A204.1 (cell line): Measurements from ENCODE around the gene HCN2.
"Not testable (repeated sequence)": the region's sequence is repeated elsewhere in the genome, so short reads cannot be mapped to it uniquely, and the experiment has no call there.

Experiments used
- FAIRE-seq: peaks from 2 replicates; lab custom pipeline; 2012; peaks lifted over from hg19 to GRCh38; lab: Jason Lieb, UNC

HCN2 gene

GRCh38 chr19:571566-571974, 18.1 kb upstream of the HCN2 start:
- FAIRE-seq = peak; percentile 25

- peak; percentile 70 for FAIRE-seq
These were observed 17.4 kb upstream of the HCN2 start, which contains the start of gene BSG for GRCh38 chr19:572140-572742. TSS of gene BSG (plus strand) at chr19:572596. CDS start at chr19:572635, 39 bp downstream.

DNA sequence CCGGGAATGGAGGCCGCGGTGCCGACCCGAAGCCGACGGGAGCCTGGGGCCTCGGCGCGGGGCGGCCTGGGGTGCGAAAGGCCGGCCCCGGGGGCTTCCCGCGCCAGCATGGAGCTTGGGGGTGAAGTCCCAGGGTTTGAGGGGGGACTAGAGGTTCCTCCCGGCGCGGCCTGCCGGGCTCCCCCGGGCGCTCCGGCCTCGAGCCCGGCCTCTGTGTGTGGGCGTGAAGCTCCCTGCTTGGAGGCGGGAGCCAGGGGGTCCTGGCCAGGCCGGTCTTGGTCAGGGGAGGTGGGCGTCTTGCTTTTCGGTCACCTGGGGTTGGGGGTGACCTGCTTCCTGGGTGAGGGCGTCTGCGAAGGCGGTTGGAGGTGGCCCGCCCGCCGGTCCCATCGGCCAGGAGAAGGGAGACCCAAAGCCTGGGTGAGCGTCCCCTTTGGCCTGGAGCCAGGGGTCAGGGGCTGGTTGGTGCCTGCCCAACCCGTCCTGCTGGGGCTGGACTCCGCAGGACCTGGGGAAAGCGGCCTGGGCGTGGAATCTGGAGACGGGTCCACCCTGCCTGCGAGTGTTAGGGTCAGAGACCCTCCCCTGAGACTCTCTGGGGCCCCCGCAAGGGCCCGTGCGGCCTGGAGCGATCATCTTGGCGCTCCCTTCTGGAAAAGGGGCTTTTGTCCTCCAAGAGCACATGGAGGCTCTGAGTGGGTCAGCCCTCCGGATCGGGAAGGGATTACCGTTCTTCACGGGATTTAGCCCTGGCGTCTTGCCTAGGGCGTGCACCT, 16.8 kb upstream of the HCN2 start:
- no peak for FAIRE-seq

DNA sequence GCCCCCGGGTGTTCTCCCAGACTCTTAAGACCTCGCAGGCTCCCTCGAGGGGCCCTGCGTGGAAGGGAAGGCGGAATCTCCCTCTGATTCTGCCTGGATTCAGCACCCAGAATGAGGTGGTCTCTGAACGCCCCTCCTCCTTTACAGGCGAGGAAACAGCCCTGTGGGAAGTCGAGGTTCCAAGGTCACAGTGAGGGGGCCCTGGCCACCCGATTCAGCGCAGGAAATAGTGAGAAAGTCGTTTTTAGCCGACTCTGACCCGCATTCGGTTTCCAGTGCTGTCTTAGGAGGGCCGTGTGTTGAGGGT, 16.2 kb upstream of the HCN2 start:
- no peak for FAIRE-seq

DNA sequence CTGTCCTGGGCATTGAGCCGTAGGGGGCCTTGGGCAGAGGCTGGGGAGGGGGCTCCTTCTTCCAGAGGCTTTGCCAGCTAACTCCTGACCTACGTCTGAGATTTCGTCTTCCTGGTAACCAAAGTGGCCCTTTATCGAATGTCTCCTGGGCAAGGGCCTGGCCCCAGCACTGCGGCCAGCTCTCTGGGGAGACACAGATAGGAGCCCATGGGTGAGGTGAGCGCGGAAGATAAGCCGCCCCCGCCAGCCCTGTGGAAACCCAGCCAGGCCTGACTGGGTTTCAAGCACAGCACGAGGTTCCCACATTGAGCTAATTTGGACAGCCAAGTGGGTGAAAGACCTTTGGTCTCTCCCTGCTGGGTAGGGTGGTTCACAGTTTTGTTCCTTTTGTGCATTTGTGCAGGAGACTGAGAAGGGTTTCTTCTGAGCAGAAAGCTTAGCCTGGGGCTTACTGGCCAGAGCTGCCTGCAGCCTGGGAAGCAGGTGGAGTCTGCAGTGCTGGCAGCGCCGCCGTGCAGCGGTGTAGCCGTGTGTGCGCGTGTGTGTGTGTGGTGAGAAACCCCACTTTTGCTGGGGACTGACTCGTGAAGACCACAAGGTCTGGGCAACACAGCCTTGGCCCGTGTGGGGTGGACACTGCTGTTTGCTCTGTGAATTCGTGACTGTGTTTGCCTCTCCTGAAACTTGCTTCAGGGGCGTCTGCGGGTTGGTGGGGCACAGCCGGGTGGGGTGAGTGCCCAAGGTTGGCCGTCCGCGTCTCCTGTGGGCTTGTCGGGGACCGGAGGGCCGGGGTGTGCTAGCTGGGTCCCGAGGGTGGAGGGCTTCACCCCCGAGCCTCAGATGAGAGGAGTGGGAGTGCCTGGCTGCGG, 14.8 kb upstream of the HCN2 start:
- FAIRE-seq = no peak

GRCh38 chr19:575527-576506, 13.9 kb upstream of the HCN2 start:
- FAIRE-seq = no peak

DNA sequence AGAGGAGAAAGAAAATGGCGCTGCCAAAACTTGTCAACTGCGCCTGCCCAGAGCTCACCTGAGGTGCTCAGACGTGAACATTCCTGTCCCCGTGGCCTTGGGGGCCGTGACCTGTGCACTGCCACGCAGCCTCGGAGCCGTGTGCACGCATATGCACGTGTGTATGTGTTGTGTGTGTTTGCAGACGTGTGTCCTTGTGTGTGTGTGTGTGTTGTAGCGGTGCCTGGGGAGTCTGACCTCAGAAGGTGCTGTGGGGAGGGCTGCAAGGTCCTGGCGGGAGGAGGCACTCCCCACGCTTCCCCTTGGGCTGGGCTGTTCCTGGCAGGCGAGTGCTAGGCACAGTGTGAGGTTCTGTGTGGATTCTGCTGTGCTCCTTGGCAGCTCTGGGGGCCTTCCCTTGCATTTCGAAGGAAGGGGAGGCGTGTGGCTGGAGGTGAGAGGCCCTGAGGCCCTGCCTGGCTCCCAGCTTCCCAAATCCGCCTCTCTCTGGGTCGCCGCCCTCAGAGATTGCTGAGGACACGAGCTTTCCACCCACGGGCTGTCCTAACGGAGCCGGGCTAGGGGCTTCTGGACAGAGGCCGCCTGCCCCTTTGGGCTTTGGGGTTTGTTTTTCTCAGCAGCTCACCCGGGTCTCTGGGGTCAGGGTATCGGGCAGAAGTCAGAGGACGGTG, 12.8 kb upstream of the HCN2 start:
- FAIRE-seq = no peak

GRCh38 chr19:577439-578392, 12.0 kb upstream of the HCN2 start:
- FAIRE-seq = no peak

DNA sequence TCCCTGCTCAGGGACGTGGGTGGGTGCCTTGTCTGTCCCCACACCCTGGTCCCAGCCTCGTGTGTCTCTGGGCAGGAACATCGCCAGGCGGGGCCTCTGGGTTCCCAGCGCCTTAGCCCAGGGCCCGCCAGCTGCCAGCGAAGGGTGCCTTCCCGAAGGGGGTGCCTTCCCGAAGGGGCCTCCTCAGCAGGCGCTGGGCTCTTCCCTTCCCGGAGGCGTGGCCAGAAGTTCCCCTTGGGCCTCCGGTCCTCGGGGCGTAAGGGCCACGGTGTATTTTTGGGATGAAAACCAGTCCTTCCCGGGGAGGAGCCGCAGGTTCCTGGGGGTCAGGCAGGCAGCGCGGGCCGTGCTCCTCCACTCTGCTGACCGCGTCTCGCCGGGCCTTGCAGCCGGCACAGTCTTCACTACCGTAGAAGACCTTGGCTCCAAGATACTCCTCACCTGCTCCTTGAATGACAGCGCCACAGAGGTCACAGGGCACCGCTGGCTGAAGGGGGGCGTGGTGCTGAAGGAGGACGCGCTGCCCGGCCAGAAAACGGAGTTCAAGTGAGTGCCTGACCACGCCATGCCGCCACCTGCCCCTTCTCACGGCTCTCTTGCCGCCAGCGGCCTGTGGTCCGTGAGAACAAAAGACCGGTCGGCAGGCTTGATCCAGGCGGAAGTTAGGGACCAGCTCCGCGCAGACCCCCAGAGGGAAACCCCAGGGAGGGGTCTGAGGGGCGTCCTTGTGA, 10.4 kb upstream of the HCN2 start:
- no peak for FAIRE-seq

DNA sequence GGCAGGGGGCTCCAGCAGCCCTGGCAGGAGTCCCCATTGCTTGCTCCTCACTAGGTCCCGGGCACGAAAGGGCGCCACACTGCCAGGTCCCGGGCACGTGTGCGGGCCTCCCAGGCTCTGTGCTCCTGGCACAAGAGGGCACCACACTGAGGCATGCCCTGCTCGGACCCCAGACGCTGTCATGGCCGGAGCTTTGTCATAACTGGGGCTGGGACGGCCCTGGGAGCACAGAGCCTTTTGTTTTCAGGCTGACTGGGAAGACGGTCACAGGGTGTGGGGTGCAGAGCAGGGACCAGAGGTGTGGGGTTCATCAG, 9.9 kb upstream of the HCN2 start:
- FAIRE-seq = no peak

GRCh38 chr19:580274-580835, 9.3 kb upstream of the HCN2 start:
- no peak for FAIRE-seq

- FAIRE-seq = no peak
These were observed 8.1 kb upstream of the HCN2 start for GRCh38 chr19:581399-582111.

- FAIRE-seq = no peak
These were observed 7.0 kb upstream of the HCN2 start for GRCh38 chr19:582497-583197.

- FAIRE-seq = no peak
These were observed 6.3 kb upstream of the HCN2 start for GRCh38 chr19:583198-583967.

DNA sequence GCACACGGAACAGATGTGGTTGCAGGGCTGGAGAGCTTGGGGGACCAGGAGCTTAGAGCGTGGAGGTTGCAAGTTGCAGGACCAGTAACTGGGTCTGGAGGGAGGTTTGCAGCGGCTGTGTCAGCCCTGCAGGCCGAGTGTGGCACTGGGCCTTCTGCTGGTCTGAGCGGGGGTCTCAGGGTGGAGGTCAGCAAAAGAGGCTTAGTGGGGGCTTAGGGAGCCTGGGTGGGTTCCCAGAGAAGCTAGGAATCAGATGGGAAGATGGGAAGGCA, 5.8 kb upstream of the HCN2 start:
- FAIRE-seq = no peak

DNA sequence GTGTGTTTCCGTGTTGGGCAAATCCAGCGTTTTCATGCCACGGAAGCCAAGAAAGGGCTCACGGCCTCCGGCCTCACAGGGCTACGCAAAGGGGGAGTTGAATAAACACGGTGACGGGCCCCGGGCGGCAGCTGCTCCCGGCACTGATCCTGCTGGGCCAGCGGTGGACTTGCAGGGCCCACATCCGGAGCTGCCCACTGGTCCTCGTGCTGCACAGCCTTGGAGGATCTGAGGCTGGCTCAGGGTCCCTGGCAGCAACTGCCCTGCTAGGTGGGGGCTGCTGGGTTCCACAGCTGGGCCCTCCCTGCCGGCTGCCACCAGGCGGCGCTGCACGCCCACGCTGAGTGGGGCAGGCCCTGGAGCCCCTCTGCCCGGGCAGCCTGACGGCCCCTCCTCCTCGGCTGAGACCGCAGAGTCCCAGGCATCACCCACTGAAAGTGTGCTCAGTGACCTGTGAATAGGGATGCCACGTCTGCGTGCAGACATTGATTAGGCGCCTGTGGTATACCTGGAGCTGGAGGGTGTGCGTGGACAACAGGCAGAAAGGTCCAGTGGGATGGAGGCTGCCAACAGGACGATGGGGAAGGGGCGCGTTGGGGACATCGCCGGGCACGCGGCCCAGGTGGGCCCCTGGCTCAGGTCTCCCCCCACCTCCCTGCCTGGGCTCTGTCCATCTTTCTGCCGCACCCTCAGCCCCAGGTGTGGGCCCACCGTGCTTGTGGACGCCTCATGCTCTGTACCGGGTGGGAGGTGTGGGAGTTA, 5.3 kb upstream of the HCN2 start:
- FAIRE-seq = no peak

DNA sequence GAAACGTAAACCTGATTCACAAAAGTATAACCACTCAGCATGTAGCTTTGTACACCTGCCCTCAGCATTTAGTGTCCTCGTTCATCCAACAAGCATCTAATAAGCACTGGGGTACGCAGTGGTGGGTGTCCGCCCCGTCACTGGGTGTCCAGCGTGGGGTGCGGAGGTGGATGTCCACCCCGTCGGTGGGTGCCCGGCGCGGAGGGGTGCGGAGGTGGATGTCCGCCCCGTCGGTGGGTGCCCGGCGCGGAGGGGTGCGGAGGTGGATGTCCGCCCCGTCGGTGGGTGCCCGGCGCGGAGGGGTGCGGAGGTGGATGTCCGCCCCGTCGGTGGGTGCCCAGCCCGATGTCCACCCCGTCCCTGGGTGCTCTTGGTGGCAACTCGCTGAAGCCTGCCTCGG, 4.5 kb upstream of the HCN2 start:
- not testable (repeated sequence) for FAIRE-seq
